HEK293 (cell line): ENCODE measurements around the gene KLHL10.
A peak's percentile ranks its signal among the peaks of the same experiment; 100 is the strongest.

Experiments
- BCL6B ChIP-seq: fragments of 450-650 bp; formaldehyde crosslinking; IDR thresholded peaks from 2 replicates; pipeline ENCODE4 v1.5.1; 2017; ENCODE audit warnings: missing biosample characterization, missing genetic modification characterization
- KLF10 ChIP-seq: fragments of 450-650 bp; IDR thresholded peaks from 2 replicates; pipeline ENCODE4 v1.5.1; 2018; ENCODE audit warnings: missing biosample characterization, mild to moderate bottlenecking, missing genetic modification characterization
- KLF9 ChIP-seq: fragments of 450-650 bp; formaldehyde crosslinking; IDR thresholded peaks from 2 replicates; pipeline ENCODE4 v1.5.1; 2016; ENCODE audit warnings: missing biosample characterization, missing genetic modification characterization, low read depth
- SP3 ChIP-seq: fragments of 450-650 bp; formaldehyde crosslinking; IDR thresholded peaks from 2 replicates; pipeline ENCODE4 v1.5.1; 2016; ENCODE audit warnings: missing biosample characterization, missing genetic modification characterization
- SP7 ChIP-seq: fragments of 450-650 bp; formaldehyde crosslinking; IDR thresholded peaks from 2 replicates; pipeline ENCODE4 v1.5.1; 2016; ENCODE audit warnings: missing biosample characterization, missing genetic modification characterization
- TSHZ1 ChIP-seq: fragments of 450-650 bp; formaldehyde crosslinking; IDR thresholded peaks from 2 replicates; pipeline ENCODE4 v1.5.1; 2016; ENCODE audit warnings: missing biosample characterization, missing genetic modification characterization, borderline replicate concordance
- ZNF10 ChIP-seq: fragments of 450-650 bp; formaldehyde crosslinking; IDR thresholded peaks from 2 replicates; pipeline ENCODE4 v1.5.1; 2017; ENCODE audit warnings: missing biosample characterization, missing genetic modification characterization
- ZNF138 ChIP-seq: fragments of 450-650 bp; formaldehyde crosslinking; IDR thresholded peaks from 2 replicates; pipeline ENCODE4 v1.5.1; 2016; ENCODE audit warnings: missing biosample characterization, missing genetic modification characterization, borderline replicate concordance
- ZNF155 ChIP-seq: fragments of 450-650 bp; formaldehyde crosslinking; IDR thresholded peaks from 2 replicates; pipeline ENCODE4 v1.5.1; 2016; ENCODE audit warnings: missing biosample characterization, missing genetic modification characterization
- ZNF175 ChIP-seq: fragments of 450-650 bp; formaldehyde crosslinking; IDR thresholded peaks from 2 replicates; pipeline ENCODE4 v1.5.1; 2016; ENCODE audit warnings: missing biosample characterization, missing genetic modification characterization
- ZNF362 ChIP-seq: fragments of 450-650 bp; formaldehyde crosslinking; IDR thresholded peaks from 2 replicates; pipeline ENCODE4 v1.5.1; 2016; ENCODE audit warnings: missing biosample characterization, missing genetic modification characterization
- ZNF544 ChIP-seq: fragments of 450-650 bp; formaldehyde crosslinking; IDR thresholded peaks from 2 replicates; pipeline ENCODE4 v1.5.0; 2017; ENCODE audit warnings: missing biosample characterization, missing genetic modification characterization
- ZNF645 ChIP-seq: fragments of 450-650 bp; formaldehyde crosslinking; IDR thresholded peaks from 2 replicates; pipeline ENCODE4; 2016; ENCODE audit warnings: missing biosample characterization, missing genetic modification characterization
- ZSCAN30 ChIP-seq: fragments of 450-650 bp; IDR thresholded peaks from 2 replicates; pipeline ENCODE4 v1.5.1; 2018; ENCODE audit warnings: missing biosample characterization, mild to moderate bottlenecking, missing genetic modification characterization, moderate library complexity
- ZXDB ChIP-seq: fragments of 450-650 bp; formaldehyde crosslinking; IDR thresholded peaks from 2 replicates; pipeline ENCODE4 v1.5.1; 2016; ENCODE audit warnings: missing biosample characterization, missing genetic modification characterization
- TF ChIP-seq, protein P1 (sequence below): fragments of 450-650 bp; formaldehyde crosslinking; IDR thresholded peaks from 2 replicates; pipeline ENCODE4 v1.5.1; 2016; ENCODE audit warnings: missing biosample characterization, missing genetic modification characterization
- TF ChIP-seq, protein P2 (sequence below): fragments of 450-650 bp; formaldehyde crosslinking; conservative IDR thresholded peaks from 2 replicates; pipeline ENCODE4 v1.5.1; 2016; ENCODE audit warnings: low read depth, missing biosample characterization, missing genetic modification characterization
- TF ChIP-seq, protein P3 (sequence below): fragments of 450-650 bp; IDR thresholded peaks from 2 replicates; pipeline ENCODE4 v1.5.1; 2018; ENCODE audit warnings: missing biosample characterization, mild to moderate bottlenecking, missing genetic modification characterization
- TF ChIP-seq, protein P4 (sequence below): fragments of 450-650 bp; formaldehyde crosslinking; IDR thresholded peaks from 2 replicates; pipeline ENCODE4 v1.5.1; 2016; ENCODE audit warnings: missing biosample characterization, missing genetic modification characterization

The KLHL10 gene

GRCh38 chr17:41835800-41836549 lies 1.6 kb upstream of the KLHL10 start, which contains the start of gene NT5C3B (continued):
- TF ChIP-seq ZSCAN30 (tag by site-specific recombination) = peak; percentile 41; the same call in 1 of the 2 replicates
- no peak for TF ChIP-seq BCL6B (tag by site-specific recombination)
- no peak for TF ChIP-seq ZXDB (tag by site-specific recombination)
- no peak for TF ChIP-seq ZNF138 (tag by site-specific recombination)
- TF ChIP-seq, protein P1, sequence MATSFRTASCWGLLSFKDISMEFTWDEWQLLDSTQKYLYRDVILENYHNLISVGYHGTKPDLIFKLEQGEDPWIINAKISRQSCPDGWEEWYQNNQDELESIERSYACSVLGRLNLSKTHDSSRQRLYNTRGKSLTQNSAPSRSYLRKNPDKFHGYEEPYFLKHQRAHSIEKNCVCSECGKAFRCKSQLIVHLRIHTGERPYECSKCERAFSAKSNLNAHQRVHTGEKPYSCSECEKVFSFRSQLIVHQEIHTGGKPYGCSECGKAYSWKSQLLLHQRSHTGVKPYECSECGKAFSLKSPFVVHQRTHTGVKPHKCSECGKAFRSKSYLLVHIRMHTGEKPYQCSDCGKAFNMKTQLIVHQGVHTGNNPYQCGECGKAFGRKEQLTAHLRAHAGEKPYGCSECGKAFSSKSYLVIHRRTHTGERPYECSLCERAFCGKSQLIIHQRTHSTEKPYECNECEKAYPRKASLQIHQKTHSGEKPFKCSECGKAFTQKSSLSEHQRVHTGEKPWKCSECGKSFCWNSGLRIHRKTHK (tag by site-specific recombination) = no peak
- TF ChIP-seq, protein P2, sequence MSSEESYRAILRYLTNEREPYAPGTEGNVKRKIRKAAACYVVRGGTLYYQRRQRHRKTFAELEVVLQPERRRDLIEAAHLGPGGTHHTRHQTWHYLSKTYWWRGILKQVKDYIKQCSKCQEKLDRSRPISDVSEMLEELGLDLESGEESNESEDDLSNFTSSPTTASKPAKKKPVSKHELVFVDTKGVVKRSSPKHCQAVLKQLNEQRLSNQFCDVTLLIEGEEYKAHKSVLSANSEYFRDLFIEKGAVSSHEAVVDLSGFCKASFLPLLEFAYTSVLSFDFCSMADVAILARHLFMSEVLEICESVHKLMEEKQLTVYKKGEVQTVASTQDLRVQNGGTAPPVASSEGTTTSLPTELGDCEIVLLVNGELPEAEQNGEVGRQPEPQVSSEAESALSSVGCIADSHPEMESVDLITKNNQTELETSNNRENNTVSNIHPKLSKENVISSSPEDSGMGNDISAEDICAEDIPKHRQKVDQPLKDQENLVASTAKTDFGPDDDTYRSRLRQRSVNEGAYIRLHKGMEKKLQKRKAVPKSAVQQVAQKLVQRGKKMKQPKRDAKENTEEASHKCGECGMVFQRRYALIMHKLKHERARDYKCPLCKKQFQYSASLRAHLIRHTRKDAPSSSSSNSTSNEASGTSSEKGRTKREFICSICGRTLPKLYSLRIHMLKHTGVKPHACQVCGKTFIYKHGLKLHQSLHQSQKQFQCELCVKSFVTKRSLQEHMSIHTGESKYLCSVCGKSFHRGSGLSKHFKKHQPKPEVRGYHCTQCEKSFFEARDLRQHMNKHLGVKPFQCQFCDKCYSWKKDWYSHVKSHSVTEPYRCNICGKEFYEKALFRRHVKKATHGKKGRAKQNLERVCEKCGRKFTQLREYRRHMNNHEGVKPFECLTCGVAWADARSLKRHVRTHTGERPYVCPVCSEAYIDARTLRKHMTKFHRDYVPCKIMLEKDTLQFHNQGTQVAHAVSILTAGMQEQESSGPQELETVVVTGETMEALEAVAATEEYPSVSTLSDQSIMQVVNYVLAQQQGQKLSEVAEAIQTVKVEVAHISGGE (tag by site-specific recombination) = no peak
- TF ChIP-seq ZNF175 (tag by site-specific recombination) = no peak
- TF ChIP-seq KLF9 = 0 out of 2 replicates have a peak, but pooled peaks have one; percentile 33
- peak; percentile 57; the same call in 1 of the 2 replicates for TF ChIP-seq SP7 (tag by site-specific recombination)
- TF ChIP-seq ZNF362 = no peak
- TF ChIP-seq, protein P3, sequence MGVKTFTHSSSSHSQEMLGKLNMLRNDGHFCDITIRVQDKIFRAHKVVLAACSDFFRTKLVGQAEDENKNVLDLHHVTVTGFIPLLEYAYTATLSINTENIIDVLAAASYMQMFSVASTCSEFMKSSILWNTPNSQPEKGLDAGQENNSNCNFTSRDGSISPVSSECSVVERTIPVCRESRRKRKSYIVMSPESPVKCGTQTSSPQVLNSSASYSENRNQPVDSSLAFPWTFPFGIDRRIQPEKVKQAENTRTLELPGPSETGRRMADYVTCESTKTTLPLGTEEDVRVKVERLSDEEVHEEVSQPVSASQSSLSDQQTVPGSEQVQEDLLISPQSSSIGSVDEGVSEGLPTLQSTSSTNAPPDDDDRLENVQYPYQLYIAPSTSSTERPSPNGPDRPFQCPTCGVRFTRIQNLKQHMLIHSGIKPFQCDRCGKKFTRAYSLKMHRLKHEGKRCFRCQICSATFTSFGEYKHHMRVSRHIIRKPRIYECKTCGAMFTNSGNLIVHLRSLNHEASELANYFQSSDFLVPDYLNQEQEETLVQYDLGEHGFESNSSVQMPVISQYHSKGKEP (tag by site-specific recombination) = no peak
- TF ChIP-seq ZNF645 (tag by site-specific recombination) = no peak
- no peak for TF ChIP-seq ZNF544
- no peak for TF ChIP-seq SP3
- peak; percentile 62 for TF ChIP-seq KLF10 (tag by site-specific recombination)
- TF ChIP-seq ZNF10 (tag by site-specific recombination) = no peak
- TF ChIP-seq TSHZ1 (tag by site-specific recombination) = no peak
- TF ChIP-seq, protein P4, sequence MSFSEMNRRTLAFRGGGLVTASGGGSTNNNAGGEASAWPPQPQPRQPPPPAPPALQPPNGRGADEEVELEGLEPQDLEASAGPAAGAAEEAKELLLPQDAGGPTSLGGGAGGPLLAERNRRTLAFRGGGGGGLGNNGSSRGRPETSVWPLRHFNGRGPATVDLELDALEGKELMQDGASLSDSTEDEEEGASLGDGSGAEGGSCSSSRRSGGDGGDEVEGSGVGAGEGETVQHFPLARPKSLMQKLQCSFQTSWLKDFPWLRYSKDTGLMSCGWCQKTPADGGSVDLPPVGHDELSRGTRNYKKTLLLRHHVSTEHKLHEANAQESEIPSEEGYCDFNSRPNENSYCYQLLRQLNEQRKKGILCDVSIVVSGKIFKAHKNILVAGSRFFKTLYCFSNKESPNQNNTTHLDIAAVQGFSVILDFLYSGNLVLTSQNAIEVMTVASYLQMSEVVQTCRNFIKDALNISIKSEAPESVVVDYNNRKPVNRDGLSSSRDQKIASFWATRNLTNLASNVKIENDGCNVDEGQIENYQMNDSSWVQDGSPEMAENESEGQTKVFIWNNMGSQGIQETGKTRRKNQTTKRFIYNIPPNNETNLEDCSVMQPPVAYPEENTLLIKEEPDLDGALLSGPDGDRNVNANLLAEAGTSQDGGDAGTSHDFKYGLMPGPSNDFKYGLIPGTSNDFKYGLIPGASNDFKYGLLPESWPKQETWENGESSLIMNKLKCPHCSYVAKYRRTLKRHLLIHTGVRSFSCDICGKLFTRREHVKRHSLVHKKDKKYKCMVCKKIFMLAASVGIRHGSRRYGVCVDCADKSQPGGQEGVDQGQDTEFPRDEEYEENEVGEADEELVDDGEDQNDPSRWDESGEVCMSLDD (tag by site-specific recombination) = peak; percentile 58
- no peak for TF ChIP-seq ZNF155 (tag by site-specific recombination)
